ENCODE results near the gene ZNF778.
"Not testable (repeated sequence)": the region's sequence is repeated elsewhere in the genome, so short reads cannot be mapped to it uniquely, and the experiment has no call there.

The ZNF778 gene

GRCh38 chr16:89257757-89258465, 40.4 kb downstream of the ZNF778 start:
- DNase-seq: no peak

- not testable (repeated sequence) for DNase-seq
Observed at GRCh38 chr16:89259901-89260300, 42.4 kb downstream of the ZNF778 start.

- no peak for DNase-seq
Observed at GRCh38 chr16:89261691-89262563, 44.4 kb downstream of the ZNF778 start.

- no peak for DNase-seq
Observed at GRCh38 chr16:89264800-89265550, 47.5 kb downstream of the ZNF778 start.

- no peak for DNase-seq
Observed at GRCh38 chr16:89265647-89266046, 48.1 kb downstream of the ZNF778 start.

- no peak for DNase-seq
Observed at GRCh38 chr16:89266521-89267134, 49.1 kb downstream of the ZNF778 start.

GRCh38 chr16:89267746-89268145, 50.2 kb downstream of the ZNF778 start:
- DNase-seq: not testable (repeated sequence)

GRCh38 chr16:89268585-89268984, 51.1 kb downstream of the ZNF778 start:
- DNase-seq: no peak

- no peak for DNase-seq
Observed at GRCh38 chr16:89268987-89269735, 51.7 kb downstream of the ZNF778 start.

- DNase-seq: no peak
Observed at GRCh38 chr16:89269805-89270665, 52.5 kb downstream of the ZNF778 start.

GRCh38 chr16:89270666-89271345, 53.3 kb downstream of the ZNF778 start:
- no peak for DNase-seq

GRCh38 chr16:89272631-89273030, 55.1 kb downstream of the ZNF778 start:
- DNase-seq: no peak

- no peak for DNase-seq
Observed at GRCh38 chr16:89273741-89274472, 56.4 kb downstream of the ZNF778 start.

GRCh38 chr16:89274561-89275283, 57.2 kb downstream of the ZNF778 start:
- DNase-seq: no peak

GRCh38 chr16:89275284-89275584, 57.7 kb downstream of the ZNF778 start:
- no peak for DNase-seq

- DNase-seq: no peak
Observed at GRCh38 chr16:89275837-89276720, 58.6 kb downstream of the ZNF778 start.

GRCh38 chr16:89277049-89277448, 59.5 kb downstream of the ZNF778 start:
- DNase-seq: no peak

GRCh38 chr16:89277641-89278341, 60.3 kb downstream of the ZNF778 start:
- DNase-seq: no peak

Measured in DMS 273 treated with DMSO at 0.1 percent for 48 hours (cell line).